GM08714 (cell line): ENCODE data around the gene ABHD14A.

Experiments used
- H3K4me3 ChIP-seq: fragments of 200-500 bp; sonication (Bioruptor generic); 2 replicates; pipeline ENCODE4 v1.5.1; 2014; ENCODE audit warnings: mild to moderate bottlenecking, low read length, inconsistent platforms
- ZNF274 ChIP-seq: IDR thresholded peaks from 2 replicates; pipeline ENCODE4 v1.6.1; 2012; ENCODE audit warnings: mild to moderate bottlenecking, low read depth, low read length

ABHD14A gene

GRCh38 chr3:51935886-51936755 lies 38.7 kb upstream of the ABHD14A start:
- no peak overlapping the region for H3K4me3 ChIP-seq

GRCh38 chr3:51937014-51937413 lies 37.9 kb upstream of the ABHD14A start:
- TF ChIP-seq ZNF274 = no peak
- no peak overlapping the region for H3K4me3 ChIP-seq

More at GRCh38 chr3:51935886-51936755, 38.7 kb upstream of the ABHD14A start:
- TF ChIP-seq ZNF274 = no peak

GRCh38 chr3:51937611-51938450 lies 37.0 kb upstream of the ABHD14A start:
- no peak for TF ChIP-seq ZNF274

GRCh38 chr3:51938780-51939425 lies 36.0 kb upstream of the ABHD14A start:
- no peak for TF ChIP-seq ZNF274
- no peak overlapping the region for H3K4me3 ChIP-seq

More at GRCh38 chr3:51937611-51938450, 37.0 kb upstream of the ABHD14A start:
- H3K4me3 ChIP-seq = no peak overlapping the region

- no peak for TF ChIP-seq ZNF274
- H3K4me3 ChIP-seq = peak overlapping the region; percentile 73
Measured at GRCh38 chr3:51940648-51941462, 34.0 kb upstream of the ABHD14A start.

GRCh38 chr3:51941463-51941797 lies 33.4 kb upstream of the ABHD14A start:
- peak overlapping the region; percentile 73 for H3K4me3 ChIP-seq
- TF ChIP-seq ZNF274 = no peak

- TF ChIP-seq ZNF274 = no peak
- H3K4me3 ChIP-seq = peak within 1 kb of the TSS; percentile 73
Measured at GRCh38 chr3:51941798-51942602, 32.9 kb upstream of the ABHD14A start, which contains the start of the genes PARP3 and RRP9. PARP3 (plus strand) TSS chr3:51942363; CDS start chr3:51943356, 993 bp downstream. RRP9 (minus strand) TSS chr3:51941904; CDS start chr3:51941867, 37 bp downstream.

- TF ChIP-seq ZNF274 = no peak
Measured at GRCh38 chr3:51942603-51943450, 32.0 kb upstream of the ABHD14A start.

GRCh38 chr3:51943451-51944391 lies 31.1 kb upstream of the ABHD14A start:
- H3K4me3 ChIP-seq = no peak overlapping the region
- TF ChIP-seq ZNF274 = no peak

More at GRCh38 chr3:51942603-51943450, 32.0 kb upstream of the ABHD14A start:
- peak overlapping the region; percentile 65; the same call in 1 of the 2 replicates for H3K4me3 ChIP-seq

GRCh38 chr3:51944451-51945021 lies 30.3 kb upstream of the ABHD14A start:
- H3K4me3 ChIP-seq = no peak overlapping the region
- TF ChIP-seq ZNF274 = no peak
